Activated CD4-positive, alpha-beta T cell treated with anti-CD3 and anti-CD28 coated beads, Interleukin-2, amount 50 U/mL, for 16 hours (primary cell): Measurements from ENCODE around the gene MYF6.

ENCODE experiments used
- DNase-seq: peaks from one replicate; pipeline ENCODE4 v3.0.0-alpha.2; 2020

The MYF6 gene

DNA sequence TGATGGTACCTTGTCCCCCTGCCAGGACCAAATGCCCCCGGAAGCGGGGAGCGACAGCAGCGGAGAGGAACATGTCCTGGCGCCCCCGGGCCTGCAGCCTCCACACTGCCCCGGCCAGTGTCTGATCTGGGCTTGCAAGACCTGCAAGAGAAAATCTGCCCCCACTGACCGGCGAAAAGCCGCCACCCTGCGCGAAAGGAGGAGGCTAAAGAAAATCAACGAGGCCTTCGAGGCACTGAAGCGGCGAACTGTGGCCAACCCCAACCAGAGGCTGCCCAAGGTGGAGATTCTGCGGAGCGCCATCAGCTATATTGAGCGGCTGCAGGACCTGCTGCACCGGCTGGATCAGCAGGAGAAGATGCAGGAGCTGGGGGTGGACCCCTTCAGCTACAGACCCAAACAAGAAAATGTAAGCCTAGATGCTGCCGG lies 410 bp downstream of the MYF6 start:
- no peak for DNase-seq

DNA sequence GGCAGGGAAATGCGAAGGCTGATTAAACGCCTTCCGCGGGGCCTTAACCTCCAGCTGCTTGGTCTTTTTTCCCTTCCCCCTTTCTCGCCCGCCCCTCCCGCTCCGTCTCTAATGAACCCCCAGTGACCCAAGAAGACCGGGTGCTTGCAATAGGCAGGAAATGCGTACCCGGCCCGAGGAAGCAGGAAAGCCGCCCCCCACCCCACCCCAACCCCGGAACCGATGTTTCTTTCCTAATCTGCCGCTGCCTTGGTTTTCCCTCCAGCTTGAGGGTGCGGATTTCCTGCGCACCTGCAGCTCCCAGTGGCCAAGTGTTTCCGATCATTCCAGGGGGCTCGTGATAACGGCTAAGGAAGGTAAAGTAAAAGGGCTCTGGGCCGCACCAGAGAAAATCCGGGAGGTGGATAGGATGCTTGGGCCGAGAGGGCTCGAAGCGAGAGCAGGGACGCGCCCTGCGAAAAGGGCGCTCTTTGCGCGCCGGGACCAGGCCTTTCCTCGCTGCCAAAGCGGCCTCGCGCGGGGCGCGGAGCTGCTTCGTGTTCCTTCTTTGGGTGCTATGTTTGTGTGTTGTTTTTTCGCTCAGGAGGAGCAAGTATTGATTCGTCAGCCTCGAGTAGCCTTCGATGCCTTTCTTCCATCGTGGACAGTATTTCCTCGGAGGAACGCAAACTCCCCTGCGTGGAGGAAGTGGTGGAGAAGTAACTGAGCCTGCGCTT lies 983 bp downstream of the MYF6 start:
- no peak for DNase-seq

DNA sequence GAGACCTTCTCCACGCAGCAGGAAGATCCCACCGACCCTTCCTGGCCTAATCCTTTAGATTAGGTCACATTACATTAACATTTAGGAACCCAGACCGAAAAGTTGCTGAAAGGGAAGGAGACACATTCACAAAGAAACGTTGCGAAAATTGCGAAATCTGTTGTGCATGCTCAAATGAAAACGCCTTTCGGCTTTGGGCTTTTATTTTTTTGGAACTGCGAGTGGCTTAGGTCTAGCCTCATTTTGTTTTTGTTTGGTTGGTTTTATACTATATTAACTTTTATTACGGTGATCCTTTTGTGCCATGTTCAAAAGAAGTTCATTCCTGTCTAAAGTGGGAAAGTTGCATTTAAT lies 1.5 kb downstream of the MYF6 start:
- DNase-seq = no peak

DNA sequence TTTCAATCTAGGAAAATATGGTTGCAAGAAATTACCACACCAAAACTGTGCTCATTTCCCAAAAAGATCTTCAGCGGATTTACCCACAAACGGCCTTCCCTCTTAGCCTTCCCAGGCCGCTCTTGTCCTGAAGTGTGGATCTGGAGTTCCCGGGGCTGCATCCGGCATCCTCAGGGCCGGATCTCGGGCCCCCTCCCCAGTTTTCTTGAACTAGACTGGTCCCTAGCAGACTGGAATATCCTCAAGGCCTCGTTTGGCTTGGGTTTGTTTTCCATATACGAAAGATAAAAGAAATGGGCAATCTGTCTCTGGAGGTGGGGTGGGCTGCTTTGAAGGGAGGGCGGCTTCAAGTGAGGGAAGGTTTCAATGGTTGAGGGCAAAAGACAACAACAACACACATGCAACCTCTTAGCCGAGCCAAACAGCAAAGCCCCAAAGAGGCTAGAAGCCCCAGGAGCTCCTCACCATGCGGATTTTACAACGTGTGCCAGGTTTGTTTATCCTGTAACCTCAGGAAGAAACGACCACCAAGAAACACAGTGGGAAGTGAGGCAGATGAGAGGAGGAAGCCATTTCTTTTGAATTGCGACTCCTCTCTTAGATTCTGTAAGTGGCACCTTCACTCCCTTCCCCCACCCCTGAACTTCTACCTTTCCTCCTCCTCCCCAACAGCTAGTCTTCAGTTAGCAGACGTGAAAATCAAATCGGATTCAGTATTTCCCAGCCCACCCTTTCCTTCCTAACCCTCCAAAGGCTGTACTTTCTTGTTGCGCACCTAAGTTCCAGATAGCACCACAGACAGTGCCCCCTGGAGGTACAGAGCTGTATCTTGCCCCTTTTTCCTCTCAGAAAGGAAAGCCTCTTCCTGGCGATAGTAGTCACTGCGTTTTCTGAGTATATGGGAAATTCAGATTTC lies 2.6 kb downstream of the MYF6 start:
- peak; percentile 6 for DNase-seq

DNA sequence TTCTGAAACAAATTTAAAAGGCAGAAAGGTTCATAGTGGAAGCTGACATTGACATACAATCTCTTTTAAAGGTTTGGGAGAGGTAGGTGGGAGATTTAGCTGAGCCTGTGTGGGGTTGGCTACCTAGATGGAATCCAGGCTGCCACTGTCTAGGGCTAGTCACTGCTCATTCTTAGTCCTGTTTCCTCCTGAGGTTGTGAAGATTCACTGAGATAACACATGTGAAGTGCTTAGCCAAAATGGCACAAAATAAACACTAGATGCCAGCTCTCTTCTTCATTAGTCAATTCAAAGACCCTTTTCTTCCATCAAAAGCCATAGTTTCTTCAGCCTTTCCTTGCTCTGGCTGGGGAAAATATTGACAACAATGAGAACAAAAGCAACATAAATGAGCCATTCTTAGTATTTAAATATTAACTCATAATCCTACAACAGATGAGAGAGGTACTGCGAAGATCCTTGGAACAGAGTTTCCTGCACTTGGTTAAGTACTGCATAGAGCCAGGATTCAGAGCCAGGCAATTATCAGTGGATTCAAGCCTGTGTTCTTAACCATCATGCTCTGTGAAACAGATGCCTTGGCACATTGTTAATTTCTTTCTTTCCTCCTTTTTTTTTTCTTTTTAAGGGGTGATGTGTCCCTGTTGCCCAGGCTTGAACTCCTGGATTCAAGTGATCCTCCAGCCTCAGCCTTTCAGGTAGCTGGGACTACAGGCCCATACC lies 3.5 kb downstream of the MYF6 start:
- DNase-seq = no peak

DNA sequence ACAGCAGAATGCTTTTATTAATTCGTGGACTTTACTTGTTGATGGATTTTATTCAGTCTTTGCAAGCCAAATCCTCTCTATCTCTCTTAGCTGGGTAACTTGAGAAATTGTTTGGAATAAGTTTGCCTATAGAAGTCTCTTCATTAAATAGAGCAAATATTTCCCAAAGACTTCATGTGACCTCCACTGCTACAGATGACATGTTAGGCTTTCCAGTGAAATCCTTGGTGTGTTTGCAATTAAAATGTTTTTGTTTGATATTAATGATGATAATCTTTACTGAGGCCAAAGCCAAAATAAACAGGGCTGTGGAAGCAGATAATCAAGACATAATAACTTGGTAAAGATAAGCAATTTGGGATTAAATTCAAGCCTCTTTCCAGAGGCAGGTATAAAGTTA lies 4.4 kb downstream of the MYF6 start:
- DNase-seq = no peak

DNA sequence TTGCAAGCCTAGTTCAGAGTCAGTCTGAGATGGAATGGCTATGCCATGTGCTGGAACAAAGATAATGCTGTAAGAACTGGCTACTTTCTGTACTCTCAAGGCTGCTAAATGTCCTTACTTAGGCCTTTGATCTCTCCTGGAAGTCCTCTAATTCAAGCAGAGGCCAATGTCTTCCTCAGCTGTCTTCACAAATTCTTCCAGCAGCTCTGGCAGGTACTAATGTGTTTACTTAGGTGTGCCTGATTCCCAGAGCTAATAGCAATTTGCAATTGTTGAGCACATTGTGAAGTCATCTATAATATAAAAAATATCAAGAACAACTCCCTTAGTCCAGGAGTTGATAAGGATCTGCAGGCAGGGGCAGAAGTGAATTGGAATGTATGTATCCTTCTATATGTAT lies 5.4 kb downstream of the MYF6 start:
- DNase-seq = no peak

- DNase-seq = no peak
These were observed 6.0 kb downstream of the MYF6 start for GRCh38 chr12:80713419-80713818.

DNA sequence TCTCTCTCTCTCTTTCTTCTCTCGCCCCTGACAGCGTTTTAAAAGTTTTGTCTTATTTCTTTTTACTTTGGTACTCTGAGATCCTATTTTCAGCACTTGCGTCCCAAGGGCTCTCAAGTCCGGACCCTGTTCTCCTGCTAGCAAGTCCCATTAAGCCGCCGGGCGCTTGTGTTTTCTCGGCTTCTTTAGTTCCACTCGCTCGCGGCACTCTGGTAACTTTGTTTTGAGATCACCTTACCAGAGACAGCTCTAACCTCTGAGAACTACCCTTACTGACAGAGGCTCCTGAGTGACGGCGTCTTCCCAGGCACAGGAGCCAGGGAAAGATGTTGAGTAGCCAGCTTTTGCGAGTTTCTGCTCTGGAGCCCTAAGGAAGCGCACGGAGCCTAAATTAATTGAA lies 6.6 kb downstream of the MYF6 start:
- no peak for DNase-seq

GRCh38 chr12:80714846-80715245 lies 7.4 kb downstream of the MYF6 start:
- no peak for DNase-seq

DNA sequence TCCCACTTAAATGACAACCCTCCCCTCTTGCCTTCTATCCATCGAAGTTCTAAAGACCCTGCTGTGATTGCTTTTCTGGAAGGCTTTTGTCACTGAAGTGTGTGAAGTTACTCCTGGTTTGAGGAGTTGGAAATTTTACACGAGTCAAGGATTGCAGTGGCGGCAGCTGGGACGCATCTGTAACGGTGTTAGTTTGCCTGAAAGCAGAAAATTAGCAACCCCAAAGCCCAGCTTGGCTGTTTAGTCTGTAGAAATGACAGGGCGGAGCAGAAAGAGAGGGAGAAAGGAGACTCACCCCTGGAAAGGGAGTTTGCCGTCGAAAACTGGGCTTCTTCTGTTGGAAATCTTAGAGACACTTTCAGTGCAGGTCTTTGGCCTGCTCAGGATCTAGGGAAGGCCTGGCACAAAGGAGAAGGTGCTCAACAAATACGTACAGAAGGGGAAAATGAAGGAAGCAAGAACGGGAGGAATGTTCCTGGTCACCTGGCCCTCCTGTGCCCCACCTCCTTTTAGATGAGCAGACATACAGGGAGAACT lies 8.3 kb downstream of the MYF6 start:
- no peak for DNase-seq

GRCh38 chr12:80716696-80717469 lies 9.4 kb downstream of the MYF6 start, which contains the start of gene MYF5:
TSS of gene MYF5 (plus strand) at chr12:80716912. CDS start at chr12:80717064, 152 bp downstream.
- no peak for DNase-seq

DNA sequence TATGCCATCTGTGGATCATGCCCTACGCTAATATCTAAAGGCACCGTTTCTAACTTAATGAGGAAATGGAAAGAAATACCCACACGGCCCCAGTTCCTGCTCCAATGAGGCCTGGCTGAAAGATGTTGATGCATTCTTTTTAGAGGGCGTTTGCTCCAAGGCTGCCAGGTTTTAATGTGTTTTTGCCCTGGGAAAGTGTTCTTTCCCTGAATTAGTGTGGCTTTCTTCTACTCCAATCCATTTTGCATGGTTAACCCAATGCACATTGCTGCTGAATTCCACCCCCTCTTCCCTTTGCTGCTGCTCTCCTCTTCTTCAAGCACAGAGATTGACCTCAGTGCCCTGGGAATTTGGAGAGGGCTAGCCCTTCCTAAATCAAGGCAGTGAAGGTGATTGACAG lies 10.4 kb downstream of the MYF6 start:
- DNase-seq = no peak

GRCh38 chr12:80720516-80720915 lies 13.1 kb downstream of the MYF6 start:
- DNase-seq = no peak

- DNase-seq = no peak
These were observed 13.9 kb downstream of the MYF6 start for GRCh38 chr12:80721326-80721725.

DNA sequence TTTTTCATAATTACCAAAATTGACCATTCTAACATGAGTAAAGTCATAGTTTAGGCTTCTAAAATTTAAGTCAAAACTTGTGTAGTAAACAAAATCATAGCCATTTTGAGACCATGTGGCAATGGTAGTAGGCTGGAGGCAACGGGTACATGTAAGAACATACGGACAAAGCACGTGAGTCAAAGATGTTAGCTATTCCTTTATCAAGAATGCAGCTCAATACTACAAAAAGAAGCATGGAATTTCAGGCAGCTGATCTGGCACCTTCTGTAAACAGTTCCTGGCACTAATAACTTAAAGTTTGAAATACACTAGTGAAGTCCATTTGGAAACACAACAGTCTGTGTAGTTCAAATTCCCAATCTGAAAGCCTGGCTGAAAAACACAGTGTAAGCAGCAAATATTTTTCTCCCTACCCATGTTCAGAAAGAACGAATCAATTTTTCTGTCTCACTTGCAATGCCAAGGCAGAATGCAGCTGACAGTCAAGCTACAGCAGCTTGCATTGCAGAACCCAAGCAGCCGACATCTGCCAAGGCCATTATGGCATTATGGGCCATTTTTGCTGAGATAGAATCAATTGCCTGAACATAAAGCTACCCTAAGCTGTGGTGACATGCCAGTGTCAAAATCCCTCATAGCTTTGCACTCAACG lies 38.5 kb downstream of the MYF6 start:
- DNase-seq = no peak

- DNase-seq = no peak
These were observed 40.4 kb downstream of the MYF6 start for GRCh38 chr12:80747800-80748199.

- no peak for DNase-seq
These were observed 42.0 kb downstream of the MYF6 start for GRCh38 chr12:80749456-80749855.

DNA sequence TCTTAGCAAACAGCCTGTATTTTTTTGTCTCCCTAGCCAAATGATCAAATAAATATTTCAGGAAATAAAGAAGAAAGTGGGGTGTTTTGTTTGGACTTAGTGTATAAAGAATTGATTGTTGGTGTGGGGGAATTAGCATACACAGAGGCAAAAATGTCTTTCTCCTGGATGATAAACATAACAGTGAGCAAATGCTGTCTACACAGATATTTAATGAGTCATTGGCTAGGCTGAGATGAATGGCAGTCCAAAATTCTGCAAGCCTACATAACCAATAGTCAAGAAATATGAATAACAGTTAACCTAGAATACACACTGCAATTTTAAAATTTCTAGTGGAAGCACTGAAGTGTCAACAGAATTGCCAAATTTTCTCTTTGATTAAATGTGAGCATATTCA lies 45.0 kb downstream of the MYF6 start:
- no peak for DNase-seq

- no peak for DNase-seq
These were observed 46.8 kb downstream of the MYF6 start for GRCh38 chr12:80754274-80754673.

GRCh38 chr12:80756875-80757274 lies 49.4 kb downstream of the MYF6 start:
- DNase-seq = no peak
